ENCODE measurements around the gene RBCK1. TPM values are rescaled to one million over a fixed set of nuclear protein-coding genes. Genes with fewer than 3 reads are reported as not detected.

Gene RBCK1
- total RNA-seq, 1 donor from 2014 or later, result 111 TPM

GRCh38 chr20:400454-401275 lies 7.4 kb upstream of the RBCK1 start:
- peaks cover 2% of the 10 kb centered on the region for H3K4me1 Mint-ChIP-seq
- H3K36me3 Mint-ChIP-seq, result peaks cover 4% of the 10 kb centered on the region
- no peak for DNase-seq (ENCODE audit: low spot score in 2 of 2, unreplicated experiment in 2 of 2)
- H3K27me3 Mint-ChIP-seq (ENCODE audit: low read depth), result no peaks in the 10 kb centered on the region
- H3K9me3 Mint-ChIP-seq, result peaks cover 12% of the 10 kb centered on the region
- TF ChIP-seq, protein P1, sequence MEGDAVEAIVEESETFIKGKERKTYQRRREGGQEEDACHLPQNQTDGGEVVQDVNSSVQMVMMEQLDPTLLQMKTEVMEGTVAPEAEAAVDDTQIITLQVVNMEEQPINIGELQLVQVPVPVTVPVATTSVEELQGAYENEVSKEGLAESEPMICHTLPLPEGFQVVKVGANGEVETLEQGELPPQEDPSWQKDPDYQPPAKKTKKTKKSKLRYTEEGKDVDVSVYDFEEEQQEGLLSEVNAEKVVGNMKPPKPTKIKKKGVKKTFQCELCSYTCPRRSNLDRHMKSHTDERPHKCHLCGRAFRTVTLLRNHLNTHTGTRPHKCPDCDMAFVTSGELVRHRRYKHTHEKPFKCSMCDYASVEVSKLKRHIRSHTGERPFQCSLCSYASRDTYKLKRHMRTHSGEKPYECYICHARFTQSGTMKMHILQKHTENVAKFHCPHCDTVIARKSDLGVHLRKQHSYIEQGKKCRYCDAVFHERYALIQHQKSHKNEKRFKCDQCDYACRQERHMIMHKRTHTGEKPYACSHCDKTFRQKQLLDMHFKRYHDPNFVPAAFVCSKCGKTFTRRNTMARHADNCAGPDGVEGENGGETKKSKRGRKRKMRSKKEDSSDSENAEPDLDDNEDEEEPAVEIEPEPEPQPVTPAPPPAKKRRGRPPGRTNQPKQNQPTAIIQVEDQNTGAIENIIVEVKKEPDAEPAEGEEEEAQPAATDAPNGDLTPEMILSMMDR (IDR thresholded peaks at IDR 0.05; ENCODE audit: unreplicated experiment), result no peak
- no peak overlapping the region for H3K27ac Mint-ChIP-seq
- no peak overlapping the region for H3K4me3 Mint-ChIP-seq

DNA sequence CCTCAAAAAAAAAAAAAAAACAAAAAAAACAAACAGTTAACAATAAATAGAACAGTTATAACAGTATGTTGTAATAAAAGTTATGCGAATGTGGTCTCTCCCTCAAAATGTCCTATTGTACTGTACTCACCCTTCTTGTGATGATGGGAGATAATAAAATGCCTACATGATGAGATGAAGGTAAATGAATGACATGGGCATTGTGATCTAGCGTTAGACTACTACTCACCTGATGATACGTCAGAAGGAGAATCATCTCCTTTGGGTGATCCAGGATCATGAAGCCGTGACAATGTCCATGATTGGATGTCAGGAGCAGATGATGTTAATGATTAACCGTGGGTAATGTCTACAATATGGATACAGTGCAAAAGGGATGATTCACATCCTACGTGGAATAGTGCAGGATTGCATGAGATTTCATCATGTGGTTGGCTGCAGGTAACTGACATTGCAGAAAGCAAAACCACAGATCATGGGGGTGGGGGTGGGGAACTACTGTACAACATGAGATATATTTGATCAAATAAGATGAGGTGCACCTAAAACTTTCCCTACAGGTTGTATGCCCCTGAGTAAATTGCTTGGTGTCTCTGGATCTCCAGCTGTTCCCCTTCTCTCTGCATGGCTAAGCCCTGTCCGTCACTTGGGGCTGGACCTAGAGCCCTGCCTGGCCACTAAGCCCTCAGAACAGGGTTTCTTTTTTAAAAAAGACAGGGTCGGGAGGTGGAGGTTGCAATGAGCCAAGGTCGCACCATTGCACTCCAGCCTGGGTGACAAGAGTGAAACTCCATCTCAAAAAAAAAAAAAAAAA lies 6.2 kb upstream of the RBCK1 start:
- H3K27ac Mint-ChIP-seq, result no peak overlapping the region
- no peaks in the 10 kb centered on the region for H3K27me3 Mint-ChIP-seq (ENCODE audit: low read depth)
- peaks cover 4% of the 10 kb centered on the region for H3K4me1 Mint-ChIP-seq
- peaks cover 12% of the 10 kb centered on the region for H3K9me3 Mint-ChIP-seq
- TF ChIP-seq, protein P1 (IDR thresholded peaks at IDR 0.05; ENCODE audit: unreplicated experiment), result no peak
- no peak for DNase-seq (ENCODE audit: low spot score in 2 of 2, unreplicated experiment in 2 of 2)
- no peak overlapping the region for H3K4me3 Mint-ChIP-seq
- H3K36me3 Mint-ChIP-seq, result peaks cover 4% of the 10 kb centered on the region

- H3K27ac Mint-ChIP-seq, result no peak overlapping the region
- H3K4me1 Mint-ChIP-seq, result peaks cover 10% of the 10 kb centered on the region
- H3K4me3 Mint-ChIP-seq, result no peak overlapping the region
- peaks cover 3% of the 10 kb centered on the region for H3K36me3 Mint-ChIP-seq
- H3K27me3 Mint-ChIP-seq (ENCODE audit: low read depth), result no peaks in the 10 kb centered on the region
- TF ChIP-seq, protein P1 (IDR thresholded peaks at IDR 0.05; ENCODE audit: unreplicated experiment), result no peak
- H3K9me3 Mint-ChIP-seq, result peaks cover 12% of the 10 kb centered on the region
- no peak for DNase-seq (ENCODE audit: low spot score in 2 of 2, unreplicated experiment in 2 of 2)
These were observed 5.6 kb upstream of the RBCK1 start for GRCh38 chr20:402496-402885.

- DNase-seq (ENCODE audit: low spot score in 2 of 2, unreplicated experiment in 2 of 2), result no peak
- Mint-ChIP-seq H3K27me3 (ENCODE audit: low read depth) (no peaks in the 10 kb centered on the region), H3K4me3 (no peak overlapping the region), H3K27ac (no peak overlapping the region), H3K36me3 (peaks cover 1% of the 10 kb centered on the region), H3K4me1 (peaks cover 10% of the 10 kb centered on the region), H3K9me3 (peaks cover 12% of the 10 kb centered on the region)
- TF ChIP-seq, protein P1 (IDR thresholded peaks at IDR 0.05; ENCODE audit: unreplicated experiment), result no peak
These were observed 5.1 kb upstream of the RBCK1 start for GRCh38 chr20:402898-403581.

GRCh38 chr20:403582-403957 lies 4.5 kb upstream of the RBCK1 start:
- TF ChIP-seq, protein P1 (IDR thresholded peaks at IDR 0.05; ENCODE audit: unreplicated experiment), result no peak
- H3K36me3 Mint-ChIP-seq, result no peaks in the 10 kb centered on the region
- peaks cover 12% of the 10 kb centered on the region for H3K9me3 Mint-ChIP-seq
- peaks cover 10% of the 10 kb centered on the region for H3K4me1 Mint-ChIP-seq
- DNase-seq (ENCODE audit: low spot score in 2 of 2, unreplicated experiment in 2 of 2), result no peak
- H3K27ac Mint-ChIP-seq, result no peak overlapping the region
- H3K4me3 Mint-ChIP-seq, result no peak overlapping the region
- no peaks in the 10 kb centered on the region for H3K27me3 Mint-ChIP-seq (ENCODE audit: low read depth)

All from mesothelial cell of epicardium (in vitro differentiated cells).